ENCODE results near the gene PDILT.

PDILT gene

DNA sequence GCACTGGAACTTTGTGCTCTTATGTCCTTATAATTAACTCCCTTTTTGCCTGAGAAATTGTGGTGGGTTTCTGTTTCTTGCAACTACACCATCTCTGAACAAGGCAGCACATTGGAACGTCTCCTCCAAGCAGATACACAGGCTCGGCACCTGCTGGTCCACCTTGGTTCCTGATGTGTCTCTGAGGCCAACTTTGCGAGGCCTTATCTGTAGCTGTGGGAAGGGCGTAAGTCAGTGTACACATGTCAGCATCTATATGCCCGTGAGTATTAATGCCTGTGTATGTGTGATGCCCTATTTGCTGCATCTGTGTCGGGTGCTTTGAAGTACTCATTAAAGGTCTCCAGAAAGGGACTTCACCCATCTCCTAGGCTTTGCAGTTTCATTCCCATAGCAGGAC is 94.8 kb downstream of the PDILT start:
- TF ChIP-seq POLR2AphosphoS5 (IDR thresholded peaks at IDR 0.05; ENCODE audit: low read depth, low read length) (no peak), POU2F2 (IDR thresholded peaks at IDR 0.05; ENCODE audit: low read depth, low read length) (no peak), SPI1 (IDR thresholded peaks at IDR 0.05; ENCODE audit: low read depth, low read length) (no peak), TAF1 (IDR thresholded peaks at IDR 0.05; ENCODE audit: low read depth, low read length) (no peak), PAX5 (IDR thresholded peaks at IDR 0.05; ENCODE audit: insufficient read depth, low read length, severe bottlenecking) (no peak), POLR2A (IDR thresholded peaks at IDR 0.05; ENCODE audit: low read depth, low read length) (no peak)
- FAIRE-seq (no peak), DNase-seq (ENCODE audit: insufficient read length, low spot score) (no peak)

Data from GM12891 (cell line).